Common myeloid progenitor, CD34-positive (primary cell): ENCODE data around the gene MAGI2.

Experiments used
- CTCF ChIA-PET: fragments of 350-600 bp; sonication (Branson Sonifier 250); formaldehyde crosslinking; loops from one replicate; lab custom pipeline; 2021; ENCODE audit warnings: antibody characterized with exemption; lab: Charles Lee
- POLR2A ChIA-PET: fragments of 350-600 bp; sonication (Branson Sonifier 250); formaldehyde crosslinking; loops from one replicate; lab custom pipeline; 2021; ENCODE audit warnings: antibody characterized with exemption; lab: Charles Lee
- DNase-seq, 3 donors: peaks; one replicate each; pipeline versions ENCODE4 v3.0.0 to v3.0.0-alpha.2; 2013
- H3K27ac ChIP-seq, 2 experiments: 1 replicate in 1 of 2; 2 replicates in 1 of 2; pipeline ENCODE4 v1.7.0; 2013; ENCODE audit warnings: inconsistent platforms in 2 of 2, low read length in 2 of 2, mild to moderate bottlenecking in 2 of 2, low read depth in 1 of 2, moderate library complexity in 1 of 2; ENCODE audit not compliant: severe bottlenecking in 2 of 2, insufficient read depth in 1 of 2, poor library complexity in 1 of 2
- H3K27me3 ChIP-seq, 5 experiments: replicated peaks in 2 of 5; 1 replicate in 3 of 5; 2 replicates in 2 of 5; pipeline versions ENCODE4 v1.6.1 to v1.7.0; 2013; ENCODE audit warnings: low read length in 4 of 5, mild to moderate bottlenecking in 2 of 5, moderate library complexity in 2 of 5, inconsistent platforms in 1 of 5; ENCODE audit not compliant: insufficient read depth in 5 of 5, control insufficient read depth in 4 of 5
- H3K36me3 ChIP-seq, 4 experiments: 1 replicate in 2 of 4; 2 replicates in 2 of 4; pipeline versions ENCODE4 v1.6.1 to v1.7.0; 2013; ENCODE audit warnings: low read length in 3 of 4, control low read depth in 1 of 4, mild to moderate bottlenecking in 1 of 4; ENCODE audit not compliant: control insufficient read depth in 4 of 4, insufficient read depth in 4 of 4
- H3K4me1 ChIP-seq, 4 experiments: 1 replicate in 3 of 4; 2 replicates in 1 of 4; pipeline versions ENCODE4 v1.6.1 to v1.7.1; 2013; ENCODE audit warnings: low read length in 3 of 4, mild to moderate bottlenecking in 3 of 4, control low read depth in 1 of 4, inconsistent platforms in 1 of 4, moderate library complexity in 1 of 4; ENCODE audit not compliant: control insufficient read depth in 4 of 4, insufficient read depth in 4 of 4; ENCODE audit errors: control extremely low read depth in 1 of 4
- H3K4me3 ChIP-seq, 7 experiments: 1 replicate in 4 of 7; 2 replicates in 3 of 7; pipeline versions ENCODE4 v1.5.1 to v1.7.0; 2013; ENCODE audit warnings: mild to moderate bottlenecking in 7 of 7, low read length in 6 of 7, moderate library complexity in 6 of 7, inconsistent platforms in 2 of 7, low read depth in 2 of 7, control low read depth in 1 of 7; ENCODE audit not compliant: insufficient read depth in 4 of 7, control insufficient read depth in 1 of 7; ENCODE audit errors: extremely low read depth in 1 of 7
- H3K9me3 ChIP-seq, 5 experiments: 1 replicate in 4 of 5; 2 replicates in 1 of 5; pipeline versions ENCODE4 v1.6.1 to v1.7.1; 2013; ENCODE audit warnings: low read length in 4 of 5, mild to moderate bottlenecking in 2 of 5, inconsistent platforms in 1 of 5, low read depth in 1 of 5, moderate library complexity in 1 of 5; ENCODE audit not compliant: control insufficient read depth in 4 of 5, insufficient read depth in 2 of 5; ENCODE audit errors: control extremely low read depth in 1 of 5
- WGBS: methylation state at CpG from one replicate; pipeline ENCODE4 v1.1.5; 2013; ENCODE audit not compliant: insufficient coverage; 5-methylcytosine and 5-hydroxymethylcytosine counted together

Gene MAGI2

DNA sequence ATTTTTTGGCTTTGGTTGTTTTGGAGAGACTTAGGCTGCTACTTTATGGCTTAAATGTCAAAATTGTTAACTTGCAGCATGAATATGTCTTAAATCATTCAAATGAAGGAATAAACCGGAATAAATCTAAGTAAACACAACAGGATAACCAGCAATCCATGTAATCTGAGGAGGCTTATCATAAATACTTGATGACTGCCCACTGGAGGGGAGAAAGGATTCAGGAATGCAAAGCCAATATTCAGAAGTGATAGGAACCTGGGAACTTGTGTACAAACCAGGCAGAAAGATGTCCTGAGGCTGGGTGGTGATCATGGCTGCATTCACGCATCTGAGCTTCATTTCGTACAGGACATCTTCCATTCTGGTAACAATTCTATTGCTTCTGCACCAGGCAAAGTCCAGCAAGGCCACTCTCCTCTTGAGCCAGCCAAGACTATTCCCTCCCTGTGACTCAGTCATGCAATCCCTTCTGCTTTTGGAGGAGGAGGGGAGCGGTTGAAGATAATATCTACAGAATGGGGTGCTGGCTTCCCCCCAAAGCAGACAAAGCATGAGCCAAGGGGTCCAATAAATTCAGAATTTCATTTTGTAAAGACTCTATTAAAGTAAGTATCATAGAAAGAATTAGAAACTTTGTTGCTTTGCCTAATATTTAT is 1280.4 kb downstream of the MAGI2 start:
- DNase-seq, result no peak
- H3K9me3 ChIP-seq, result no peaks in the 10 kb centered on the region
- H3K27me3 ChIP-seq, result no peaks in the 10 kb centered on the region
- no peak overlapping the region for H3K4me3 ChIP-seq
- ChIA-PET CTCF (no interaction called here), POLR2A (no interaction called here)
- no peaks in the 10 kb centered on the region for H3K4me1 ChIP-seq
- WGBS, result 50% methylated on average over 2 of the region's 4 CpGs
- no peaks in the 10 kb centered on the region for H3K36me3 ChIP-seq
- no peak overlapping the region for H3K27ac ChIP-seq

DNA sequence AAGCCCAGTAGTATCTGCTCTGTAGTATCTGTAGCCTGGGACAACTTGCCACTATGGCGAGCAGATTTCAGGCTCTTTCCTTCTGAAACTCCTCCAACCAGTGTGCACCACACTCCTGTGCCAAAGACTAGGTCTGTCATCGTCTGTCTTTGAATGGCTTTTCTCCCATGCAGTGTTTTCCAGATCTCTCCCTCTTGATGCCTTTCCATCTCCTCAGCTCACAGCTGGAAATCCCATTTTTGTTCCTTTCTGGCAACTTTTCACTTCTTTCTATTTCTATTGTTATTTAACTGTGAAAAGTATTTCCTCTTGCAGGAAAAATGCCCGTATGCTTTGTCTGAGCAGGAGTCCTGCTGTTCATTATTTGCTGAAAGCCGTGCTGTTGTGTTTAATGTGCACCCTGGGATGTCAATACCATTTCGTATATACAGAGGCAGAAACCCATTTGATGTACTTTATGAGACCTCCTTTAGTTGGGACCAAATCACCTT is 1281.2 kb downstream of the MAGI2 start:
- H3K9me3 ChIP-seq, result no peaks in the 10 kb centered on the region
- H3K27me3 ChIP-seq, result no peaks in the 10 kb centered on the region
- no peaks in the 10 kb centered on the region for H3K4me1 ChIP-seq
- ChIA-PET POLR2A (no interaction called here), CTCF (no interaction called here)
- no peak overlapping the region for H3K27ac ChIP-seq
- H3K4me3 ChIP-seq, result no peak overlapping the region
- DNase-seq, result no peak
- 85% methylated on average over 2 of the region's 5 CpGs for WGBS
- no peaks in the 10 kb centered on the region for H3K36me3 ChIP-seq

DNA sequence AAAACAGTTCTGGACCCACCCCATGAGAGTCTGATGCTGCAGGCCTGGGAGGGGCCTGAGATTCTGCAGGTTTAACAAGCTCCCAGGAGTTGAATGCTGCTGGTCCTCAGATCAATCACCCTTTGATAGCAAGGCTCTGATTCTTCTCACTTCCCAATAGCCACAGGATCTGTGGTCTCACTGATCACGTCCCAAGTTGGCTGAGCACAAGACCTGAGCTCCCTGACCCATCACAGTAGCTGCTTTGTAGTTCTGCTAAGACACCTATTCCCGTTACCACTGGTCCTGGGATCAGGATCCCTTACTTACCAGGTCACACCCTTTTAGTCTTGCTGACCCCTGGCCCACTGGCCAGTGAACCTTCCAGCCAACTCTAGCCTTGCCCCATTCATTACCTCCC is 1282.1 kb downstream of the MAGI2 start:
- no peaks in the 10 kb centered on the region for H3K9me3 ChIP-seq
- no peak for DNase-seq
- no peaks in the 10 kb centered on the region for H3K4me1 ChIP-seq
- H3K36me3 ChIP-seq, result no peaks in the 10 kb centered on the region
- POLR2A ChIA-PET, result no interaction called here
- H3K27me3 ChIP-seq, result no peaks in the 10 kb centered on the region
- H3K27ac ChIP-seq, result no peak overlapping the region
- H3K4me3 ChIP-seq, result no peak overlapping the region
- 100% methylated on average over 2 of the region's 2 CpGs for WGBS
- CTCF ChIA-PET, result interaction anchor here (1.2 to 1.5 kb wide), 2 partner anchors 9 to 15 kb away, joined by 3 to 4 read pairs; no protein-coding TSS in a partner anchor

DNA sequence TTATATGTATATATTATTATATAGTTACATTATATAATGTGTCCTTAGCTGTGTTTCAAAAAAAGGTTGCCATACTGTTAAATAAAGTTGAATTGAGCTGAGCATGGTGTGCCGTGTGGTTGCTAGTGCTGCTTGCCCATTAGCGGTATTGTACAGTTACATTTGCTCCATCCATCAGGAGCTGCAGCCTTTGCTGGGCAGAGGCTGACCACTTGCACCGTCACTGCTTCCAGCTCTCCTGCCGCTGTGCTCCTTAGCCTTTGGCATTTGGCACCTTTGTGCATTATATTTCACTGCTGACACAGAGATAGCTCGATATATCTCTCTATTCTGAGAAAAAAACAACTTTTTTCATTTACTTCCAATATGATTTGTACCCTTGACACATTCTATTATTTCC is 1282.7 kb downstream of the MAGI2 start:
- ChIA-PET POLR2A (no interaction called here), CTCF (interaction anchor here (1.2 to 1.5 kb wide), 2 partner anchors 9 to 14 kb away, joined by 3 to 4 read pairs; no protein-coding TSS in a partner anchor)
- H3K36me3 ChIP-seq, result no peaks in the 10 kb centered on the region

DNA sequence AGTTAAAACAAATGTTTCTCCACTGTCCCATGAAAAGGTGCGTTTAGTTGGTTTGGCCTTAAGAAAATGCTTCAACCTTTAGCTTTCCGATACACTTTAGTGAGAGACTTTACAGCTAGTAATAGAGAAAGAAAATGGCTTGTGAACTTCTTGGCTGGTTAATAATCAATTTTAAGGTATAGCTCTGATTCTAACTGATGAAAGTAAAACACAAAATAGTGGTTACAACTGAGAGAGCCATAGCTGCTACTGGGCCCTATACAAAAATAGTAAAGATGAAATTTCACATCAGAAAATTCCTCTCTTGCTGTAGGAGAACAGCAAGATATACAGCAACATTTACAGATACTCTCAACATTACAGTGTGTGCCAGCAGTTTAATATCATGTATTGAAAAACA is 1283.5 kb downstream of the MAGI2 start:
- Histone ChIP-seq H3K4me1 (no peaks in the 10 kb centered on the region), H3K27me3 (no peaks in the 10 kb centered on the region), H3K36me3 (no peaks in the 10 kb centered on the region), H3K9me3 (no peaks in the 10 kb centered on the region), H3K4me3 (no peak overlapping the region), H3K27ac (no peak overlapping the region)
- 100% methylated on average over 2 of the region's 2 CpGs for WGBS
- DNase-seq, result no peak
- CTCF ChIA-PET, result interaction anchor here (1.5 kb wide), 1 partner anchor 13 kb away, joined by 4 read pairs; no protein-coding TSS in a partner anchor
- POLR2A ChIA-PET, result no interaction called here

More for the DNA sequence above, 1282.7 kb downstream of the MAGI2 start:
- H3K27ac ChIP-seq, result no peak overlapping the region
- no peaks in the 10 kb centered on the region for H3K27me3 ChIP-seq
- no peaks in the 10 kb centered on the region for H3K4me1 ChIP-seq
- whole genome bisulfite sequencing, result 94% methylated on average over 5 of the region's 5 CpGs
- no peak overlapping the region for H3K4me3 ChIP-seq
- H3K9me3 ChIP-seq, result no peaks in the 10 kb centered on the region
- DNase-seq, result no peak

DNA sequence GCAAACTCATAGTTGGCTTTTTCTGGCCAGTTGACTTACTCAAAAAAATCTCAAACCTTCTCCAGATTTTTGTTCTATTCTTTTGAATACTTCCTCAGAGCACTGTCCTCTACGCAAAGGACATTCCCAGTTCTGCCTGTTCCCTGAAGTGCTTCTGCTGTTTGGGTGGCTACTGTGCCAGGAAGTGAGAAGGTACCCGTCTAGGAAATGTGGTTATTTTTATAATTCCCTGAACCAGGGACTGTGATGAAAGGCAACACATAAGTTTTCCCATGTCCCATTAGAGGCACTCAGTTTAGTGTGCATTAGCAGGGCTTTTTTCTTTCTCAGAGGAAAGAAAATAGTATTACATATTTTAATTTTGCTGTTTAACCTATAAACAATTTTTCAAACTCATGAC is 1284.6 kb downstream of the MAGI2 start:
- Histone ChIP-seq H3K9me3 (no peaks in the 10 kb centered on the region), H3K4me3 (no peak overlapping the region), H3K4me1 (no peaks in the 10 kb centered on the region), H3K27me3 (no peaks in the 10 kb centered on the region), H3K36me3 (no peaks in the 10 kb centered on the region), H3K27ac (no peak overlapping the region)
- DNase-seq, result no peak
- CTCF ChIA-PET, result no interaction called here
- no CpG with 5 or more reads among the region's 2 CpGs for WGBS
- POLR2A ChIA-PET, result no interaction called here

DNA sequence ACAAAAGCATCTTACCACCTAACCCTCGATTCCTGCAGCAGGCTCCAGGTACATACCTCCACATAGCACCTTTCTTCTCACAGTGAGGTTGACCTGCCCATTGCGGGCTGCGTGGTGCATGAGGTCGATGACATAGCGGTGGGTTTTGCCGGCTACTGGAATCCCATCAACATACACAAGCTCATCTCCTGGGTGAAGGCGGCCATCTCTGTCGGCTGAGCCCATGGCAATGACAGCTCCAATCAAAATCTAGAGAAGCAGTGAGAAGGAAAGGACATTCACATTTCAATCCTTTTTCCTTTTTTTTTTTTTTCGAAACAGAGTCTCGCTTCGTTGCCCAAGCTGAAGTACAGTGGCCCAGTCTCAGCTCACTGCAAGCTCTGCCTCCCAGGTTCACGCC is 1285.6 kb downstream of the MAGI2 start:
- WGBS, result 86% methylated on average over 4 of the region's 12 CpGs
- POLR2A ChIA-PET, result no interaction called here

More for the DNA sequence above, 1285.6 kb downstream of the MAGI2 start:
- CTCF ChIA-PET, result no interaction called here
- Histone ChIP-seq H3K27ac (no peak overlapping the region), H3K4me1 (no peaks in the 10 kb centered on the region), H3K36me3 (no peaks in the 10 kb centered on the region), H3K9me3 (no peaks in the 10 kb centered on the region), H3K4me3 (no peak overlapping the region), H3K27me3 (no peaks in the 10 kb centered on the region)
- DNase-seq, result no peak
